ENCODE data around the gene GSG1. TPM values are rescaled to one million over a fixed set of nuclear protein-coding genes. Genes with fewer than 3 reads are reported as not detected.
"Not testable (repeated sequence)": the region's sequence is repeated elsewhere in the genome, so short reads cannot be mapped to it uniquely, and the experiment has no call there.

Gene GSG1
- polyA plus RNA-seq, 2 of the 4 experiments (the other 2 are of a cell fraction) = 0.06 TPM; not detected in 1

GRCh38 chr12:13087766-13088165 lies 15.7 kb downstream of the GSG1 start:
- no peak for ATAC-seq
- FAIRE-seq = no peak
- Histone ChIP-seq H3K4me1 (no peaks in the 10 kb centered on the region), H3K9me3 (no peaks in the 10 kb centered on the region), H3K27ac (no peak overlapping the region), H3K4me2 (no peak overlapping the region), H3K4me3 (no peak overlapping the region)
- WGBS (ENCODE audit: missing lambda C conversion rate) = 83% methylated on average over 5 of the region's 5 CpGs
- ChIA-PET POLR2A (no interaction called here), CTCF (interaction anchor here (0.8 to 4.4 kb wide), 9 partner anchors 8 to 171 kb away, joined by 3 to 33 read pairs (median 4); partner anchors contain the start of gene FAM234B)
- no peak for DNase-seq (ENCODE audit: low read depth in 1 of 2, low spot score in 1 of 2)
- TF ChIP-seq POLR2AphosphoS2 (conservative IDR thresholded peaks at IDR 0.05; ENCODE audit: low read length) (no peak), ELK1 (IDR thresholded peaks at IDR 0.05; ENCODE audit: low read depth, low read length) (no peak), MAFK (IDR thresholded peaks at IDR 0.05; ENCODE audit: partially characterized antibody) (no peak), CBX8 (IDR thresholded peaks at IDR 0.05) (no peak), HDAC2 (IDR thresholded peaks at IDR 0.05) (no peak), JUNB (IDR thresholded peaks at IDR 0.05) (no peak), TP53 (CRISPR knock-in tag; IDR thresholded peaks at IDR 0.05) (no peak), FOSL2 (IDR thresholded peaks at IDR 0.05) (no peak), FOSL2 (CRISPR knock-in tag; IDR thresholded peaks at IDR 0.05) (no peak), JUN (IDR thresholded peaks at IDR 0.05) (no peak), ZNF302 (CRISPR knock-in tag; IDR thresholded peaks at IDR 0.05) (no peak), ZFP36 (IDR thresholded peaks at IDR 0.05; ENCODE audit: borderline replicate concordance, partially characterized antibody) (no peak)

- DNase-seq (ENCODE audit: low read depth in 1 of 2, low spot score in 1 of 2) (no peak), FAIRE-seq (no peak), ATAC-seq (no peak)
- TF ChIP-seq EHF (CRISPR knock-in tag; IDR thresholded peaks at IDR 0.05) = no peak
- no peak for TF ChIP-seq E2F6 (IDR thresholded peaks at IDR 0.05; ENCODE audit: borderline replicate concordance, low read depth)
- no peak for TF ChIP-seq GATA3 (IDR thresholded peaks at IDR 0.05; ENCODE audit: borderline replicate concordance)
- no peak for TF ChIP-seq KDM5A (IDR thresholded peaks at IDR 0.05)
- WGBS (ENCODE audit: missing lambda C conversion rate) = 71% methylated on average over 7 of the region's 7 CpGs
- no peak overlapping the region for H3K4me3 ChIP-seq
- H3K9me3 ChIP-seq = no peaks in the 10 kb centered on the region
- ChIA-PET CTCF (interaction anchor here (2.1 to 2.7 kb wide), 3 partner anchors 12 to 126 kb away, joined by 5 to 22 read pairs (median 6); partner anchors contain the start of gene FAM234B), POLR2A (no interaction called here)
- no peaks in the 10 kb centered on the region for H3K4me1 ChIP-seq
- H3K27ac ChIP-seq = no peak overlapping the region
- no peak overlapping the region for H3K4me2 ChIP-seq
These were observed 17.3 kb downstream of the GSG1 start for GRCh38 chr12:13085968-13086686.

GRCh38 chr12:13084898-13085640 lies 18.4 kb downstream of the GSG1 start:
- WGBS (ENCODE audit: missing lambda C conversion rate) = 90% methylated on average over 11 of the region's 11 CpGs
- H3K4me3 ChIP-seq = no peak overlapping the region
- H3K9me3 ChIP-seq = no peaks in the 10 kb centered on the region
- no peaks in the 10 kb centered on the region for H3K4me1 ChIP-seq
- DNase-seq (ENCODE audit: low read depth in 1 of 2, low spot score in 1 of 2) (no peak), FAIRE-seq (no peak), ATAC-seq (no peak)
- H3K27ac ChIP-seq = no peak overlapping the region
- ChIA-PET CTCF (interaction anchor here (0.6 to 2.7 kb wide), 4 partner anchors 10 to 127 kb away, joined by 3 to 22 read pairs (median 6); partner anchors contain the start of gene FAM234B), POLR2A (no interaction called here)
- H3K4me2 ChIP-seq = no peak overlapping the region
- TF ChIP-seq HES2 (IDR thresholded peaks at IDR 0.05) = no peak
- TF ChIP-seq RCOR1 (IDR thresholded peaks at IDR 0.05; ENCODE audit: low read depth, low read length) = no peak
- no peak for TF ChIP-seq CTCF (IDR thresholded peaks at IDR 0.05)
- TF ChIP-seq ZFP36 (IDR thresholded peaks at IDR 0.05; ENCODE audit: borderline replicate concordance, partially characterized antibody) = no peak
- TF ChIP-seq CBX8 (IDR thresholded peaks at IDR 0.05) = no peak

- POLR2A ChIA-PET; DNase-seq (ENCODE audit: low read depth in 1 of 2, low spot score in 1 of 2); H3K4me3 ChIP-seq; CTCF ChIA-PET; H3K4me2 ChIP-seq; H3K9me3 ChIP-seq; H3K27ac ChIP-seq; H3K4me1 ChIP-seq; ATAC-seq; FAIRE-seq: not testable (repeated sequence)
- WGBS (ENCODE audit: missing lambda C conversion rate) = 74% methylated on average over 5 of the region's 5 CpGs
These were observed 19.8 kb downstream of the GSG1 start for GRCh38 chr12:13083638-13084037.
